ENCODE results near the gene KCNC1.

KCNC1 gene

GRCh38 chr11:17827006-17827405, 92.4 kb downstream of the KCNC1 start:
- DNase-seq (ENCODE audit: low read depth) = no peak

- DNase-seq (ENCODE audit: low read depth) = no peak
These were observed 93.8 kb downstream of the KCNC1 start for GRCh38 chr11:17828311-17828751.

GRCh38 chr11:17831228-17831627, 96.6 kb downstream of the KCNC1 start:
- no peak for DNase-seq (ENCODE audit: low read depth)

GRCh38 chr11:17831883-17832282, 97.3 kb downstream of the KCNC1 start:
- no peak for DNase-seq (ENCODE audit: low read depth)
